ENCODE data around the gene PPCS. TPM values are rescaled to one million over a fixed set of nuclear protein-coding genes. Genes with fewer than 3 reads are reported as not detected.
"Not testable (repeated sequence)": the region's sequence is repeated elsewhere in the genome, so short reads cannot be mapped to it uniquely, and the experiment has no call there.

Gene PPCS
- total RNA-seq, 2 experiments from 2014 or later = 43.0 to 49.5 TPM

- ChIA-PET CTCF (no interaction called here), POLR2A (no interaction called here)
Observed at GRCh38 chr1:42449256-42449655, 7.1 kb upstream of the PPCS start.

- CTCF ChIA-PET = no interaction called here
- POLR2A ChIA-PET = no interaction called here
Observed at GRCh38 chr1:42450061-42450460, 6.3 kb upstream of the PPCS start.

GRCh38 chr1:42453386-42453785 is 3.0 kb upstream of the PPCS start:
- ChIA-PET CTCF (no interaction called here), POLR2A (no interaction called here)

DNA sequence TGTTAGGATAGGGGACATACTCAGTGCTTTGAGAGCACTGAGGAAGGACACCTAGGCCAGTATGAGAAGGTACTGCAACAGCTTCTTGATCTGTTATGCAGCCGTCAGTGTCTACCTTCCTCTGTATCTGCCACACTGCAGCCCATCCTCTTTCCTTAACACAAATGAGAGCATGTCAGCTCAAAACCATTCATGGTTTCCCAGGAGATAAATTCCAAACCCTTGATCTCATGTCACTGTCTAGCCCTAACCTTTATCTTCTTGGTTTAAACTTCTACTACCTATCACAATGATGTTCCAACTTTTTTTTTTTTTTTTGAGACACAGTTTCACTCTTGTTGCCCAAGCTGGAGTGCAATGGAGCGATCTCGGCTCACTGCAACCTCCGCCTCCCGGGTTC is 1.9 kb upstream of the PPCS start:
- ChIA-PET CTCF (no interaction called here), POLR2A (no interaction called here)

- ChIA-PET POLR2A (interaction anchor here (1.0 kb wide), 1 partner anchor 123 kb away, joined by 3 read pairs; no protein-coding TSS in a partner anchor), CTCF (interaction anchor here (0.6 kb wide), 1 partner anchor 10 kb away, joined by 3 read pairs; no protein-coding TSS in a partner anchor)
Observed at GRCh38 chr1:42456754-42457089, 379 bp downstream of the PPCS start.

- ChIA-PET POLR2A (no interaction called here), CTCF (no interaction called here)
Observed at GRCh38 chr1:42461196-42461595, 4.9 kb downstream of the PPCS start.

DNA sequence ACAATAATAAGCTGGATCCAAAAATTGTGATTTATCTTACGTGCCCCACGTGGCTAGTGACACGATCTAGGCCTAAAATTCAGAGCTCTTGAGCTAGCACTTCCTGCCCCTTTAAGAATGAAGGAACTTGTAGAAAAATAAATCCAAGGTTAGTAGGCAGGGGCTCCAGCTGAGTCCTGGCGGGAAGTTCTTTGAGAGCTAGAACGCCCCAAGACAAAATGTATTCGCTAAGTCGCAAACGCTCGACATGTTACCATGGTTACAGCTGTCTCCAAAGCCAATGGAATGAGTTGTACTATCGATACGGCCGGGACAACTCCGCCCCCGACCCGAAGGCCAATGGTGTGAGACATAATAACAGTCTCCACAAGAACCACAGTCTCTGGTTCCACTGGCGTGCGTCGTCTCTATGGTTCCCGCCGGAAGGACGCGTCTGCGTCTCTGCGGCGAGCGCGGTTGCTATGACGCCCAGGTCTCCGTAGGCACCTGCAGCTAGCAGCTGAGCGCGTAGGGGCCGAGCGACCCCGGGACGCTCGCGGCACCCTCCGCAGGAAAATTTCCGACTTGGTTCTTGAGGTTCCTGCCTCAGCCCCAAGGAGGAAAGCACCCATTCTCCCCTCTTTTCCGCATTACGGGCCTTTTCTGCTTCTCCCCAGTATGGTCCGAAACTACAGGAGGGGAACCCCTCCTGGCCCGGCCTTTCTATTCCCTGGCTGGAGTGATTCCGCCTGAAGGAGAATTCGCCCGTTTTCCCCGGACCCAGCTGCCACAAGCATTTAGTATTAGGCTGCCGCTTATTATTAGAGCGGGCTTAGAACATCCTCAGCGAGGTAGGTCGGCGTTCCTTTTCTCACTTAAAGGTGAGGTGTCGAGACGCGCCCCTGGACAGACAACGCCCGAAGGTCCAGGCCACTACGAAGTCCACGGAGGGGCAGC is 6.8 kb downstream of the PPCS start, which contains the start of gene CCDC30:
TSS of gene CCDC30 (plus strand) at position 459 of the 936 bp plus-strand sequence. CDS start 17,266 bp downstream, outside the sequence.
- ChIA-PET POLR2A (no interaction called here), CTCF (no interaction called here)

DNA sequence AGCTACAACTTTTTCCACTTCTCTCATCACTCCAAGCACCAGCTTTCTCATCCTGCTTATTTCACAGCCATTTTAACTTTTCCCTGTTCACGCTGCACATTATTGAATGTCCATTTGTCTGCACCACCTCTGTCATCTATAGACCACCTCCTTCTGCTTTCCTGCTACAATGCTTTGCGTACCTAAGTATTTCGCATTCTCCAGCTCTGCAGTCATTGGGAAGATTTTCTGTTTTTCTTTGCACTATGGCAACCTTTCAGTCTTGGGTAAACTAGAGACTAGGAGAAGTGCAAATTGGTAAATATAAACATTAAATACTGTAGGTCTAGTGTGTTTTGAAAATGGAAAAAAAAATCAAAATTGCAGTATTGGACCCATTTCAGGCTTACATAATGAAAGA is 7.6 kb downstream of the PPCS start:
- ChIA-PET CTCF (no interaction called here), POLR2A (no interaction called here)

DNA sequence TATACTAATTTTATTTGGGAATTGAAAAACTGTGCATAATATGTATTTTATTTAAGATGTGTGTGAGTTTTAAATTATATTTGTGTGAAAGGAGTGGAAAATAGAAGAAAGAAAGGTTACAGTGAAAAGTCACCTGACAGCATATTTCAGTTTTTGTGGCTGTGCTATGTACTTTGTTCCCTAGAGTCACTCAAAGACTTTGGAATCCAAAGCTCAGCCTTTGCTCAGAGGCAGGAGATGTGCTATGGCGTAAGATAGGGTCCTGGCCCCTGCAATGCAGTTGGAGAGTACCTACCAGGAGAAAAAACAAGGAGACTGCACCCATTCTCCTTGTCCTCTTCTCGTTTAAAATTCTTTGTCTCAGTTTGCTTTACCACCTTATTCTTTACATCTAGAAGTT is 9.7 kb downstream of the PPCS start:
- CTCF ChIA-PET = interaction anchor here (1.0 kb wide), 1 partner anchor 9 kb away, joined by 3 read pairs; the partner anchor contains the start of gene PPCS
- POLR2A ChIA-PET = no interaction called here

DNA sequence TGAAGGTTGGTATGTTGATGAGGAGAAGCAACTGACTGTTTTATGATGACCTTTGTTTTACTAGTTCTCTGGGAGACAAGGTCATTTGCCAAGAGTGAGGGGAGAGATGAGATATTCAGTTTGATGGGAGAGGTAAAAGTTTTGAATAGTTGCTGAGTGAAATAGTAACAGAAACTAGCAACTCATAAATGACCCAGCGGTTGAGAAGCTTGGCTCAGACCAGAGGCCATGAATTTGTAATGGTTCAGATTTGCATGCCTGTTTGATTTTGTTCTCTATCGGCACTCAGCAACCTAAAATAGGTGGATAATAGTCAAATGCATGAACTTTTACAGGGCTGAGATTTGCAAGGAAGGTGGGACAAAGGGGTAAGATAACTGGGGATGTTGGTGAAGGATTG is 13.4 kb downstream of the PPCS start:
- CTCF ChIA-PET = no interaction called here

DNA sequence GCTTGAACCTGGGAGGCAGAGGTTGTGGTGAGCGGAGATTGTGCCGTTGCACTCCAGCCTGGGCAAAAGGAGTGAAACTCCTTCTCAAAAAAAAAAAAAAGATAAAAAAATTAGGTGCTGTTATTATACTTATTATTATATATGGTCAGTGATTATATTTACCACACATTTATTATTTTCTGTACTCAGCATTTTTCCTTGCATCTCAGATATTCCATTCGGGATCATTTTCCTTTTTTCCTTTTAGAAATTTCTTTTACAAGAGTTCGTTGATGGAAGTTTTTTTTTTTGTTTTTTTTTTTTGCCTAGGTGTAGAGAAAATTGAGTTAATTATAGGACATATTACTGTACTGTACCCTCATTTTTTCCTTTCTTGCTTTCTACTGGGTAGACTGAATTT is 20.3 kb downstream of the PPCS start:
- ChIA-PET CTCF (no interaction called here), POLR2A (no interaction called here)

More for the DNA sequence above, 13.4 kb downstream of the PPCS start:
- POLR2A ChIA-PET = no interaction called here

GRCh38 chr1:42477354-42477753 is 21.0 kb downstream of the PPCS start:
- CTCF ChIA-PET, POLR2A ChIA-PET: not testable (repeated sequence)

DNA sequence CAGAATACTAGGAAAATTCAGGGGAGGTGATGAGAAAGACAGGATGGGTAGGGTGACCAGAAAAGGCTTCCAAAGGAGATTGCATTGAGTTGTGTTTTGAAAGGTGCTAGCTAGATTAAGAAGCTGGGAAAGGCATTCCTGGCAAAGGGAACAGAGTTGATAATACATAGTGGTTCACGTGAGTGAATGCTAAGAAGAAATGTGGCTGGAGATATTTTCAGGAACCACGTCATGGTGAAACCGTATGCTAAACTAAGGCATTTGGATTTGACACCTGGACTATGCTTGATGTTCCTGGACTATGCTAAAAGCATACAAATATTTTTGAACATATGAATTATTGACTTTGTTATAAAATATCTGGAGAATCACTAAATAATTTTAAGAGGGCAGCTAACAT is 21.4 kb downstream of the PPCS start:
- ChIA-PET POLR2A (no interaction called here), CTCF (no interaction called here)

DNA sequence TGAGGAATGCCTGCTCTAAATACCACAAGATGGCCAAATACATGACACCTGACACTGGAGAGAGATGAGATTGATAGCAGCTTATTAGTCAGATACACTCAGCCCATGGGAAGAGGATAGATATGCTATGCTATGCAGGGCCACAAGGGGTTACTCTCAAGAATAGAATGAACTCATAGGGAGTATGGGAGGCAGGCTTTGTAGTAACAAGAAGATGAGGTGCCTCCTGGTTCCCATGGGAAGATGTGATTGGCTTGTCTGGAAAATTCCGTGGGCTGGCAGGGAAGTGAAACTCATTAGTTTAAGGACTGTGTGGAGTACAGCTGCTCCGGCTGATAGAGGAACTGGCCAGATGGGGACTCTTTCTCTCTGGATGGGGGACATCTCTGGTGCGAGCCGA is 23.3 kb downstream of the PPCS start:
- ChIA-PET CTCF (no interaction called here), POLR2A (no interaction called here)

DNA sequence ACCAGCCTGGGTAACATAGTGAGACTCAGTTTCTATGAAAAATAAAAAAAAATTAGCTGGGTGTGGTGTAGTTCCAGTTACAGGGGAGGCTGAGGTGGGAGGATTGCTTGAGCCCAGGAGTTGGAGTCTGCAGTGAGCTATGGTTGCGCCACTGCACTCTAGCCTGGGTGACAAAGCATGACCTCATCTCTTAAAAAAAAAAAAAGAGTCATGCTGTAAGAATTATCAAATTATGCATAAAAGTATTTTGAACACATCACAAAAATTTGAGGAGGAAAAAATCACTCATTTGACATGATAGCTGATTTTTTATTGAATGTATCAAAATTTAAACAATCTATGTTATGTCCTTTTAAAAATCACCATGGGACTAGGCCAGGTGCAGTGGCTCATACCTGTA is 24.6 kb downstream of the PPCS start:
- ChIA-PET CTCF (no interaction called here), POLR2A (no interaction called here)

DNA sequence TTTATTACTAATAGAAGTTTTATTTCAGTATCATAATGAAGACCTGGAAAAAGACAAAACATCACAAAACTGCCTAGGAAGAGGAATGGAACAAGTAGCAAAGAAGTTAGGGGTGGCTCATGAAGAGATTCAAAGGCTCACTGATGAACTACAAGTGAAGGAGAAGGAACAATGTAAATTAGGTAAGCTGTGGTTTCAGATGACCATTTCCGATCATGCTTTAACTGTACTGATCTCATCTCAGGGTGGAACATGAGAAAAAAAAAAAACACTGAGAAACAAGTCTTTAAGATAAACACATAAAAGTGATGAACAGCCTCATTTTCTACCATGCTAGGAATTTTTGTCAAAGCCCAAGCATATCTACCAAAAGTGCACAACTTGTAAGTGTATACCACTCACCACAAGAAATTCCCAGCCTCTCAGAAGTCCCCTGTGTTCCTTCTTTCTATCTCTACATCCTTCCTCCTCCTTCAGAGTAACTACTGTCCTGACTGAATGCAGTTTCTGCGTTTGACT is 26.4 kb downstream of the PPCS start:
- ChIA-PET POLR2A (no interaction called here), CTCF (no interaction called here)

DNA sequence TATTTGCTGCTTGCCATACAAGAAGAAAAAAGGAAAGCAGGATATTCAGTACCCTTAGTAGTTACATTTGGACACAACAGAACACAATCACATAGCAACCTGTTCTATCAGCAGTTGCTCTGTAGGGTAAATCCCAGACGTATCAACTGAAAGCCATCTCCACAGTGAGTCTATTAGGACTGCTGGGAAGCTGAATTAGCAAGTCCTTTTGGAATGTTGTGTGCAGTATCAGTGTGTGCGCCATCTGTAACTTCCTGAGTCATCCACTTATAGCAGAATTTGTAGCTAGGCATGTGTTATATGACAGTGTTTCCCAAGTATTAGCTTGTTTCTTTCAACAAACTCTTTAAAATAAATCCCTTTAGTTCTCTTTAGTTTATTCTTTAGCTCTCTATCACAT is 28.0 kb downstream of the PPCS start:
- POLR2A ChIA-PET = no interaction called here
- CTCF ChIA-PET = interaction anchor here (1.0 kb wide), 1 partner anchor 11 kb away, joined by 3 read pairs; no protein-coding TSS in a partner anchor

DNA sequence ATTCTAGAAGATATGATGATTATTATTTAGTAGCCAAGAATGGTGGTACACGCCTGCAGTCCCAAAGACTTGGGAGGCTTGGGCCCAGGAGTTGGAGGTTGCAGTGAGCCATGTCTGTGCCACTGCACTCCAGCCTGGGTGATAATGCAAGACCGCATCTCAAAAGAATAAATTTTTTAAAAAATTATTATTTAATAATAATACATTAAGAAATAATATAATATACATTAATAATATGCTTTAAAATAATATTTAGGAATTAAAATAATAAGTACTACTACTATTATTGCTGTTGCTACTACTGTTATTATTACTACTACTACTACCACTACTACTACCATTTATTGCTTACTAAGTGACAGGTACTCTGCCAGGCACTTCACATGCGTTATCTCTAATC is 33.9 kb downstream of the PPCS start:
- ChIA-PET CTCF (no interaction called here), POLR2A (no interaction called here)

GRCh38 chr1:42502031-42502430 is 45.7 kb downstream of the PPCS start:
- CTCF ChIA-PET, POLR2A ChIA-PET: not testable (repeated sequence)

GRCh38 chr1:42504535-42505128 is 48.3 kb downstream of the PPCS start:
- CTCF ChIA-PET = no interaction called here
- POLR2A ChIA-PET = no interaction called here

DNA sequence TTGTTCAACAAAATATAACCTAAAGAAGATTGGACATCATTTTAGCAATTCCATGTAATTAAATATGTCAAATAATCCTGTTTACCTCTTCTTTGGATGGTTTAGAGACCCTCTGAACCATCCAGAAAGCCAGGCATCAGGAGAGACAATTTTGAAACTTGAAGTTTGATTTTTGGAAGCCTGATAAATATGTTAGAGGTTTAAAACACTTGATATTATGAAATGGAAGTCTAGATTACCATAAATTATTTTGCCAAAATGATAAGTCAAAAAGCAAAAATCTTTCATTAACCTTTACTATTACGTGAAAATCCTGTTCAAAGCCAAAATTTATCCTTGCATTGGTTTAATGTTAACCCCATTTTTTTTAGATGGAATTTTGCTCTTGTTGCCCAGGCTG is 50.2 kb downstream of the PPCS start:
- ChIA-PET CTCF (no interaction called here), POLR2A (no interaction called here)
